Measurements from ENCODE around the gene WASF2.
"Not testable (repeated sequence)": the region's sequence is repeated elsewhere in the genome, so short reads cannot be mapped to it uniquely, and the experiment has no call there.

The WASF2 gene

GRCh38 chr1:27489973-27490741 is at the start of gene WASF2:
TSS of gene WASF2 (minus strand) at chr1:27490167. CDS start at chr1:27428890, 61,277 bp downstream.
- DNase-seq = peak; percentile 93

GRCh38 chr1:27538793-27539192 is 48.8 kb upstream of the WASF2 start:
- no peak for DNase-seq

GRCh38 chr1:27538305-27538676 is 48.3 kb upstream of the WASF2 start:
- DNase-seq = not testable (repeated sequence)

- no peak for DNase-seq
Observed at GRCh38 chr1:27536767-27537166, 46.8 kb upstream of the WASF2 start.

- no peak for DNase-seq
Observed at GRCh38 chr1:27536010-27536757, 46.2 kb upstream of the WASF2 start.

GRCh38 chr1:27535386-27535785 is 45.4 kb upstream of the WASF2 start:
- no peak for DNase-seq

- no peak for DNase-seq
Observed at GRCh38 chr1:27531959-27532685, 42.2 kb upstream of the WASF2 start.

- DNase-seq = no peak
Observed at GRCh38 chr1:27530192-27530591, 40.2 kb upstream of the WASF2 start.

GRCh38 chr1:27529704-27530018 is 39.7 kb upstream of the WASF2 start:
- DNase-seq = no peak

GRCh38 chr1:27528818-27529703 is 39.1 kb upstream of the WASF2 start:
- no peak for DNase-seq

- DNase-seq = no peak
Observed at GRCh38 chr1:27527890-27528817, 38.2 kb upstream of the WASF2 start.

- DNase-seq = no peak
Observed at GRCh38 chr1:27527223-27527889, 37.4 kb upstream of the WASF2 start.

GRCh38 chr1:27526569-27527222 is 36.7 kb upstream of the WASF2 start:
- no peak for DNase-seq

GRCh38 chr1:27525296-27526272 is 35.6 kb upstream of the WASF2 start:
- peak; percentile 89 for DNase-seq

- DNase-seq = no peak
Observed at GRCh38 chr1:27523337-27524020, 33.5 kb upstream of the WASF2 start.

- DNase-seq = peak; percentile 25
Observed at GRCh38 chr1:27522432-27523336, 32.7 kb upstream of the WASF2 start.

GRCh38 chr1:27521861-27522431 is 32.0 kb upstream of the WASF2 start:
- no peak for DNase-seq
